Measurements from ENCODE around the gene COX20.

COX20 gene

DNA sequence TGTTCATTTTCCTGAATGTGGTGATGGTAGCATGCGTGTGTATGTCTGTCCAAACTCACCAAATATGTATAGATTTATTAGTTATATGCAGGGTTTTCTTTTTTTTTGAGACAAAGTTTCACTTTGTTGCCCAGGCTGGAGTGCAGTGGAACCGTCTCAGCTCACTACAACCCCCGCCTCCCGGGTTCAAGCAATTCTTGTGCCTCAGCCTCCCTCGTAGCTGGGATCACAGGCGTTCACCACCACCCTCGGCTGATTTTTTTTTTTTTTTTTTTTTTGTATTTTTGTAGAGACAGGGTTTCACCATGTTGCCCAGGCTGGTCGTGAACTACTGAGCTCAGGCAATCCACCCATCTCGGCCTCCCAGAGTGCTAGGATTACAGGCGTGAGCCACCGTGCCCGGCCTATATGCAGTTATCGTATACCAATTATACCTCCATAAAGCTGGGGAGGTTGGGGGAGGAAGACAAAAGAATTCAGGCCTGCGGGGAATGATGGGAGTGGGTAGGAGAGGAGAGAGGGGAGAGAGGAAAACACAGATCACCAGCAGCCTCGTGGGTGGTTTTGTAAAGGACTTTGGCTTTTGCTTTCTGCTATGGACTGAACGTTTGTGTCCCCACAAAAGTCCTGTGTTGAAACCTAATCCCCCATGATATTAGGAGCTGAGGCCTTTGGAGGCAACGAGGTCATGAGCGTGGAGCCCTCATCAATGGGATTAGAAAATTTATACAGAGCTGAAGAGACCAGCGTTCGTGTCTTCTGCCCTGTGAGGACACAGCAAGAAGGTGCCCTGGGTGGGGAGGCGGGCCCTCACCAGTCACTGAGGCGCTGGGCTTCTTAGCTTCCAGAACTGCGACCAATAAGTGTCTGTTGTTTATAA is 33.3 kb downstream of the COX20 start:
- Histone ChIP-seq H3K4me1 (ENCODE audit: control insufficient read depth in 1 of 2, insufficient read depth in 2 of 2, low read length in 2 of 2) (peaks cover 7 to 9% of the 10 kb centered on the region in 2 donors), H3K27me3 (ENCODE audit: control insufficient read depth in 1 of 2, insufficient read depth in 2 of 2, low read length in 2 of 2) (no peaks in the 10 kb centered on the region), H3K36me3 (ENCODE audit: control insufficient read depth in 1 of 2, insufficient read depth in 2 of 2, low read length in 2 of 2) (no peaks in the 10 kb centered on the region), H3K27ac (ENCODE audit: low read depth, low read length) (no peak overlapping the region), H3K9me3 (ENCODE audit: control insufficient read depth in 1 of 2, low read length in 2 of 2) (no peaks in the 10 kb centered on the region), H3K4me3 (ENCODE audit: low read depth in 1 of 2, low read length in 2 of 2) (no peak overlapping the region), H3K9ac (ENCODE audit: low read depth in 1 of 2, low read length in 2 of 2) (no peak overlapping the region)

DNA sequence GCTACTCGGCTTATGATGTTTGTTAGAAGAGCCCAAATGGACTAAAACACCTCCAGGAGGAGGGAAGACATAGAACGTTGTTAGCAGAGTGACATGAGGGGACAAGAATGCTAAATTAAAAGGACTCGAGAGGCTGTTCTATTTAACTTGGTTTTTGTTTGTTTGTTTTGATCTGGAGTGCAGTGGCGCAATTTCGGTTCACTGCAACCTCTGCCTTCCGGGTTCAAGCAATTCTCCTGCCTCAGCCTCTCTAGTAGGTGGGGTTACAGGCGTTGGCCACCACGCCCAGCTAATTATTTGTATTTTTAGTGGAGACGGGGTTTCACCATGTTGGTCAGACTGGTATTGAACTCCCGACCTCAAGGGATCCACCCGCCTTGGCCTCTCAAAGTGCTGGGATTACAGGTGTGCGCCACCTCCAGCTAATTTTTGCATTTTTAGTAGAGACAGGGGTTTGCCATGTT is 33.9 kb downstream of the COX20 start:
- Histone ChIP-seq H3K4me3 (ENCODE audit: low read depth in 1 of 2, low read length in 2 of 2) (no peak overlapping the region), H3K9ac (ENCODE audit: low read depth in 1 of 2, low read length in 2 of 2) (no peak overlapping the region), H3K4me1 (ENCODE audit: control insufficient read depth in 1 of 2, insufficient read depth in 2 of 2, low read length in 2 of 2) (peaks cover 7 to 9% of the 10 kb centered on the region in 2 donors), H3K27me3 (ENCODE audit: control insufficient read depth in 1 of 2, insufficient read depth in 2 of 2, low read length in 2 of 2) (no peaks in the 10 kb centered on the region), H3K9me3 (ENCODE audit: control insufficient read depth in 1 of 2, low read length in 2 of 2) (no peaks in the 10 kb centered on the region), H3K27ac (ENCODE audit: low read depth, low read length) (no peak overlapping the region), H3K36me3 (ENCODE audit: control insufficient read depth in 1 of 2, insufficient read depth in 2 of 2, low read length in 2 of 2) (no peaks in the 10 kb centered on the region)

DNA sequence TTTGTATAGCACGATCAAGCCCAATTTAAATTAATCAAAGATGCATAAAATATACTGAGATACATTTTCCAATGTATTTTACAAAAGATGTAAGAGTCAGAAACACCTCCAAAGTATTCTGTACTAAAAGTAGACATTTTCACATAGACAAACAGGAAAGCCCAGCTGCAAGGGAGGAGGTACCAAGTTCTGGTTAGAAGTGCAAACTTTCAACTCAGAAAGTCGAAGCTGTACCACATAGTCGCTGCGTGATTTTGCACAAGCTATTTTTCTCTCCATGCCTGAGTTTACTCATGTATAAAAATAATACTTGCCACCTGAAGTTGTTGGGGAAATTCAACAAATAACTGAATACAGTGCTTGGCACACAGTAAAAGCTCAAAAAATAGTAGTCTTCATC is 34.5 kb downstream of the COX20 start:
- no peak overlapping the region for H3K4me3 ChIP-seq (ENCODE audit: low read depth in 1 of 2, low read length in 2 of 2)
- H3K4me1 ChIP-seq (ENCODE audit: control insufficient read depth in 1 of 2, insufficient read depth in 2 of 2, low read length in 2 of 2) = peaks cover 7% of the 10 kb centered on the region in 2 donors
- H3K36me3 ChIP-seq (ENCODE audit: control insufficient read depth in 1 of 2, insufficient read depth in 2 of 2, low read length in 2 of 2) = no peaks in the 10 kb centered on the region
- H3K27me3 ChIP-seq (ENCODE audit: control insufficient read depth in 1 of 2, insufficient read depth in 2 of 2, low read length in 2 of 2) = no peaks in the 10 kb centered on the region
- H3K9ac ChIP-seq (ENCODE audit: low read depth in 1 of 2, low read length in 2 of 2) = no peak overlapping the region
- H3K27ac ChIP-seq (ENCODE audit: low read depth, low read length) = no peak overlapping the region
- H3K9me3 ChIP-seq (ENCODE audit: control insufficient read depth in 1 of 2, low read length in 2 of 2) = no peaks in the 10 kb centered on the region

DNA sequence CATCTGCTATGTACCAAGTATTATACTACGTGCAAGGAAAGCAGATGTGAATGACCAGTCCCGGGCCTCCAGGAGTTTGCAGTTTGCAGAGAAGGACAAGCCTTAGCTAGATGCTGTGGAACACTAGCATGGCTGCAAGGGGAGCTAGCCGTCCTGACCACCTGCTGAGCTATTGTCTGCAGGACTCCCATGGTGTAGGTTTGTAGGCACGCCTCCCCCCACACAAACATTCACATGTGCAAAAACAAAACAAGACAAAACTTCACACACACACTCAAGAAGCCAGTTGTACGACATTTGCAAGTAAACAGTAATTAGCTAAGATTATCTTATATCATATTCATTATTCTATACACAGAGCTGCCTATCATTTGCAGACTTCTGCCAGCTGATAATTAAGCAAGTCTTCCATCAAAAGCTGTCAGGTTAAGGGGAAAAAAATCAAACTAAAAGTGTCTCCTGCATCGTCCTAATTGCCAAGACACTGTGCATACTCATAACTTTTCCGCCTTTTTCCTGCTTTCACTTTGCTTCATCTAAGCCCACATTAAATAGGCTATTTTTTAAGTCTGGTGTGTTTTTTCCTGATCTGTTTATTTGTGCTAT is 39.6 kb downstream of the COX20 start:
- Histone ChIP-seq H3K36me3 (ENCODE audit: control insufficient read depth in 1 of 2, insufficient read depth in 2 of 2, low read length in 2 of 2) (no peaks in the 10 kb centered on the region), H3K9ac (ENCODE audit: low read depth in 1 of 2, low read length in 2 of 2) (no peak overlapping the region), H3K27ac (ENCODE audit: low read depth, low read length) (no peak overlapping the region), H3K4me1 (ENCODE audit: control insufficient read depth in 1 of 2, insufficient read depth in 2 of 2, low read length in 2 of 2) (no peaks in the 10 kb centered on the region), H3K9me3 (ENCODE audit: control insufficient read depth in 1 of 2, low read length in 2 of 2) (no peaks in the 10 kb centered on the region), H3K27me3 (ENCODE audit: control insufficient read depth in 1 of 2, insufficient read depth in 2 of 2, low read length in 2 of 2) (no peaks in the 10 kb centered on the region), H3K4me3 (ENCODE audit: low read depth in 1 of 2, low read length in 2 of 2) (no peak overlapping the region)

DNA sequence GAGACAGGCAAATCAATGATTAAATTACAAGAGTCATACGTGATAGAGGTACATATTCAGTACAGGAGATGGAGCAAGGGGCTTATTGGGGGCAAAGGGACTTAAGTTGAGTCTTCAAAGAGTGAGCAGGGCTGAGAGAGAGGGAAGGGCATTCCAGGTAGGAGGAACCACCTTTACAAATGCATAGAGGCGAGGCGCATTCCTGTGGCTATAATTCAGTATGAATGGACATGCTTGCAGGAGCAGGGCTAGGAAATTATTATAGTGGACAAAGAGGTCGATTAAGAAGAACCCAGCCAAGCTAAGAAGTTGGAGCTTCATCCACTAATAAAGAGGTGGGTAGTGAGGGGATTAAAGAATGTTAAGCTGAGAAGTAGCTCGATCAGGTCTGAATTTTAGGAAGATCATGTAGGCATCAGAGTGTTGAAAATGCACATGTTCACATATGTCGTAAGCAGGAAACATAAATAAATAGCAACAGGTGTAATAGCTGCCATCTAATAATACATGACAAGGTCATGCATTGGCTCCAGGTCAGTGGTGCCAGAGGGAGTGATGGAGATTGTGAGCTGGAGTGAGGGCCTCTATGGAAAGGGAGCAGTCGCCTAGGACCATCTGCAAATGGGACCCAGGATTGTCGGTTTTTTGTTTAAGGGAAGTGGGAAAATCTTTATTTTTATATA is 40.9 kb downstream of the COX20 start:
- H3K4me3 ChIP-seq (ENCODE audit: low read depth in 1 of 2, low read length in 2 of 2) = no peak overlapping the region
- no peak overlapping the region for H3K27ac ChIP-seq (ENCODE audit: low read depth, low read length)
- H3K9me3 ChIP-seq (ENCODE audit: control insufficient read depth in 1 of 2, low read length in 2 of 2) = no peaks in the 10 kb centered on the region
- no peak overlapping the region for H3K9ac ChIP-seq (ENCODE audit: low read depth in 1 of 2, low read length in 2 of 2)
- H3K36me3 ChIP-seq (ENCODE audit: control insufficient read depth in 1 of 2, insufficient read depth in 2 of 2, low read length in 2 of 2) = no peaks in the 10 kb centered on the region
- no peaks in the 10 kb centered on the region for H3K4me1 ChIP-seq (ENCODE audit: control insufficient read depth in 1 of 2, insufficient read depth in 2 of 2, low read length in 2 of 2)
- H3K27me3 ChIP-seq (ENCODE audit: control insufficient read depth in 1 of 2, insufficient read depth in 2 of 2, low read length in 2 of 2) = no peaks in the 10 kb centered on the region

DNA sequence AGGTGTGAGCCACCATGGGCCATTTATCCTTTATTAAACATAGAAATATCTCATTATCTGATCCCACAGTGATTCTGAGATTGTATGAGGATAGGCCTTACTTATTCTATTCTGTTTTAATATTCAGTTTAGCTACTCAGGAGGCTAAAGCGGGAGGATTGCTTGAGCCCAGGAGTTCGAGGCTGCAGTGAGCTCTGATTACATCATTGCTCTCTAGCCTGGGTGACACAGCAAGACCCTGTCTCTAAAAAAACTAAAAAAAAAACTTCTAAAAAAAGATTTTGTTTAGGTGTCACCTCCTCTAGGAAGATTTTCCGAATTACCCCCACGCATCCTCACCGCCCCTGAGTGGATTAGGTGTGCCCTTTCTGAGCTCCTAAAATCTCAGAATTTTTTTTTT is 43.2 kb downstream of the COX20 start:
- Histone ChIP-seq H3K36me3 (ENCODE audit: control insufficient read depth in 1 of 2, insufficient read depth in 2 of 2, low read length in 2 of 2) (no peaks in the 10 kb centered on the region), H3K9ac (ENCODE audit: low read depth in 1 of 2, low read length in 2 of 2) (no peak overlapping the region), H3K27me3 (ENCODE audit: control insufficient read depth in 1 of 2, insufficient read depth in 2 of 2, low read length in 2 of 2) (no peaks in the 10 kb centered on the region), H3K4me3 (ENCODE audit: low read depth in 1 of 2, low read length in 2 of 2) (no peak overlapping the region), H3K9me3 (ENCODE audit: control insufficient read depth in 1 of 2, low read length in 2 of 2) (no peaks in the 10 kb centered on the region), H3K27ac (ENCODE audit: low read depth, low read length) (no peak overlapping the region), H3K4me1 (ENCODE audit: control insufficient read depth in 1 of 2, insufficient read depth in 2 of 2, low read length in 2 of 2) (no peaks in the 10 kb centered on the region)

DNA sequence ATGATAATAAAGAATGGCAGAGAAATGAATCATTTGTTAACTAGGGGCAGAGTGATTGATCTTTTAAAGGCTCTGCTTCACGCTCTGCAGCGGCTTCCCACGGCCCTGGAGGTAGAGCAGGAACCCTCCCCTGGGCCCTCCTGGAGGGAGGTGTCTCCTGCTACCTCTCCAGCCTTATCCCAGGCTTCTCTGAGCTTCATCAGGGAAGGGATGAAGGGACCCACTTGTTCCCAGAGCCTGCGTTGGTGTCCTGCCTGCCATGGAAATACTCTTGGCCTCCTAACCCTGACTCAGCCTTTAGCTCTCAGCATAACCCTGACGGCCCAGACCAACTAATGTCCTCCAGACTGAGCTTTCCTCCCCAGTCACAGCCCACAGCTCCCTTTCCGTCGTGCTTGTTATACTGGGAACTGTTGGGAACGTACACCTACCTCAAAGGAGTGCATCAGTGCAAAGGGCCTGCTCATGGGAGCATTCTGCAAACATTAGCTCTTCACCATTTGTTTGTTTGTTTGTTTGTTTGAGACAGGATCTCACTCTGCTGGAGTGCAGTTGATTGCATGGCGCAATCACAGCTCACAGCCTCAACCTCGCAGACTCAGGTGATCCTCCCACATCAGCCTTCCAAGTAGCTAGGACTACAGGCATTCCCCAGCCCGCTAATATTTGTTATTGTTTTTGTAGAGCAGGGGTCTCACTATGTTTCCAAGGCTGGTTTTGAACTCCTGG is 46.3 kb downstream of the COX20 start:
- no peaks in the 10 kb centered on the region for H3K27me3 ChIP-seq (ENCODE audit: control insufficient read depth in 1 of 2, insufficient read depth in 2 of 2, low read length in 2 of 2)
- H3K4me3 ChIP-seq (ENCODE audit: low read depth in 1 of 2, low read length in 2 of 2) = no peak overlapping the region
- no peak overlapping the region for H3K27ac ChIP-seq (ENCODE audit: low read depth, low read length)
- H3K9me3 ChIP-seq (ENCODE audit: control insufficient read depth in 1 of 2, low read length in 2 of 2) = no peaks in the 10 kb centered on the region
- no peaks in the 10 kb centered on the region for H3K4me1 ChIP-seq (ENCODE audit: control insufficient read depth in 1 of 2, insufficient read depth in 2 of 2, low read length in 2 of 2)
- H3K9ac ChIP-seq (ENCODE audit: low read depth in 1 of 2, low read length in 2 of 2) = no peak overlapping the region
- no peaks in the 10 kb centered on the region for H3K36me3 ChIP-seq (ENCODE audit: control insufficient read depth in 1 of 2, insufficient read depth in 2 of 2, low read length in 2 of 2)

DNA sequence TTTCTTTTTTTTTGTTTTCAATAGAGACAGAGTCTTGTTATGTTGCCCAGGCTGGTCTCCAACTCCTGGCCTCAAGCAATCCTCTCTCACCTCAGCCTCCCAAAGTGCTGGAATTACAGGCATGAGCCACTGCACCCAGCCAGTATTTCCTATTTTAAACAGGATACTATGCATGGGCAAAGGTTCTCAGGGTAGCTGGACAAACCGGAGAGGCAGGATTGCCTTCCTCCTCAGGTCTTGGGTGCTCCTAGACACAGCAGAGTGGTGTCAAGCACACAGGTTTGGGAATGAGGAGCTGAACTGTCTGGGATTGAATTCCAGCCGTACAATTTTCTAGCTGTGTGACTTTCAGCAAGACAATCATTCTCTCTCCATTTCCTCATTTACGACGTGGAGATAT is 51.8 kb downstream of the COX20 start:
- no peaks in the 10 kb centered on the region for H3K27me3 ChIP-seq (ENCODE audit: control insufficient read depth in 1 of 2, insufficient read depth in 2 of 2, low read length in 2 of 2)
- no peak overlapping the region for H3K4me3 ChIP-seq (ENCODE audit: low read depth in 1 of 2, low read length in 2 of 2)
- no peaks in the 10 kb centered on the region for H3K36me3 ChIP-seq (ENCODE audit: control insufficient read depth in 1 of 2, insufficient read depth in 2 of 2, low read length in 2 of 2)
- no peaks in the 10 kb centered on the region for H3K4me1 ChIP-seq (ENCODE audit: control insufficient read depth in 1 of 2, insufficient read depth in 2 of 2, low read length in 2 of 2)
- H3K27ac ChIP-seq (ENCODE audit: low read depth, low read length) = no peak overlapping the region
- H3K9me3 ChIP-seq (ENCODE audit: control insufficient read depth in 1 of 2, low read length in 2 of 2) = no peaks in the 10 kb centered on the region
- H3K9ac ChIP-seq (ENCODE audit: low read depth in 1 of 2, low read length in 2 of 2) = no peak overlapping the region

DNA sequence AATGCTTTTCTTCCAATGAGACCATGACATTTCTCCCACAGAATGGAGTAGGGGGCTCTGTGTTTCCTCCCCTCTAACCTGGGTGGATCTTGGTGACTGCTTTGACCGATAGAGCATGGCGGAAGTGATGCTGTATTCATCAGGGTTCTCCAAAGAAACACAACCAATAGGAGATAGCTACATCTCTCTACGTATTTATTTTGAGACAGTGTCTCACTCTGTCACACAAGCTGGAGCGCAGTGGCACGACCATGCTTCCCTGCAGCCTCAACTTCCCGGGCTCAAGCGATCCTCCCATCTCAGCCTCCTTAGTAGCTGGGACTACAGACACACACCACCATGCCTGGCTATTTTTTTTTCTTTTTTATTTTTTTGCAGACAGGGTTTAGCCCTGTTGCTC is 58.4 kb downstream of the COX20 start:
- Histone ChIP-seq H3K9ac (ENCODE audit: low read depth in 1 of 2, low read length in 2 of 2) (no peak overlapping the region), H3K4me1 (ENCODE audit: control insufficient read depth in 1 of 2, insufficient read depth in 2 of 2, low read length in 2 of 2) (no peaks in the 10 kb centered on the region), H3K4me3 (ENCODE audit: low read depth in 1 of 2, low read length in 2 of 2) (no peak overlapping the region), H3K9me3 (ENCODE audit: control insufficient read depth in 1 of 2, low read length in 2 of 2) (no peaks in the 10 kb centered on the region), H3K27me3 (ENCODE audit: control insufficient read depth in 1 of 2, insufficient read depth in 2 of 2, low read length in 2 of 2) (no peaks in the 10 kb centered on the region), H3K36me3 (ENCODE audit: control insufficient read depth in 1 of 2, insufficient read depth in 2 of 2, low read length in 2 of 2) (no peaks in the 10 kb centered on the region), H3K27ac (ENCODE audit: low read depth, low read length) (no peak overlapping the region)

All from duodenal mucosa (tissue), 2 donors.